Upper lobe of left lung (tissue), 6 donors: ENCODE results near the gene GEMIN2. TPM values are rescaled to one million over a fixed set of nuclear protein-coding genes. Genes with fewer than 3 reads are reported as not detected.

Source experiments
- small RNA-seq, 4 donors: library from RNA; depleted of rRNA; stranded (forward); fragments of <200 nt; gene quantifications; one replicate each; pipeline ENCODE3, GENCODE V24; 2016
- total RNA-seq, 6 donors: library from RNA; depleted of rRNA in 4 of 6; stranded (reverse); fragments of >200 nt in 4 of 6; gene quantifications; one replicate each; pipeline versions ENCODE4 v1.1.0 to v1.2.1, GENCODE V29; 2016 to 2021
- donor health status: DM: no; HTN: no; CAD: no; lungs with moderate emphysema.
- donor health status: DM: no; HTN: yes; CAD: no; lungs with severe emphysema.

GEMIN2 gene
- total RNA-seq, 6 donors from 2014 or later: 8.1 to 26.1 (median 12.8) TPM

Small RNA genes lying within 50 kb of the gene (small RNA-seq; reads per million reads assigned to genes)
- gene AL109628.1: 0 reads per million in 4 donors

Other genes with a start within 250 kb of the GEMIN2 start
- 10 to 100 TPM; 32.5 to 70.4 (median 47.4) TPM for gene SEC23A, start 11.1 kb upstream of the GEMIN2 start, total RNA-seq
- gene TRAPPC6B, start 56.0 kb downstream of the GEMIN2 start, total RNA-seq: 10 to 100 TPM; 18.5 to 29.1 (median 23.4) TPM
- 100 to 1,000 TPM in 1 of 6 donors, 10 to 100 TPM in 5; 24.9 to 177 (median 46.7) TPM for gene PNN, start 60.9 kb downstream of the GEMIN2 start, total RNA-seq
- gene MIA2, start 119.6 kb downstream of the GEMIN2 start, total RNA-seq: 10 to 100 TPM; 13.0 to 56.8 (median 25.4) TPM